Measurements from ENCODE around the gene GZMM.

GZMM gene

GRCh38 chr19:538641-539428 is 5.0 kb upstream of the GZMM start:
- DNase-seq (ENCODE audit: insufficient read length) (no peak), FAIRE-seq (no peak)
- no peak for TF ChIP-seq POLR2AphosphoS5 (IDR thresholded peaks at IDR 0.05; ENCODE audit: low read depth, low read length)

GRCh38 chr19:539429-540030 is 4.3 kb upstream of the GZMM start:
- no peak for FAIRE-seq
- DNase-seq (ENCODE audit: insufficient read length): no peak

GRCh38 chr19:540867-541637 is 2.8 kb upstream of the GZMM start:
- FAIRE-seq: no peak
- TF ChIP-seq POLR2AphosphoS5 (IDR thresholded peaks at IDR 0.05; ENCODE audit: low read depth, low read length): no peak
- no peak for TF ChIP-seq POLR2A (IDR thresholded peaks at IDR 0.05; ENCODE audit: low read depth, low read length)
- no peak for TF ChIP-seq TAF1 (IDR thresholded peaks at IDR 0.05; ENCODE audit: borderline replicate concordance, low read depth, low read length)

More at GRCh38 chr19:539429-540030, 4.3 kb upstream of the GZMM start:
- no peak for TF ChIP-seq TAF1 (IDR thresholded peaks at IDR 0.05; ENCODE audit: borderline replicate concordance, low read depth, low read length)
- no peak for TF ChIP-seq POLR2A (IDR thresholded peaks at IDR 0.05; ENCODE audit: low read depth, low read length)
- TF ChIP-seq POLR2AphosphoS5 (IDR thresholded peaks at IDR 0.05; ENCODE audit: low read depth, low read length): no peak

GRCh38 chr19:541699-542098 is 2.2 kb upstream of the GZMM start:
- FAIRE-seq (no peak), DNase-seq (ENCODE audit: insufficient read length) (no peak)
- TF ChIP-seq POLR2AphosphoS5 (IDR thresholded peaks at IDR 0.05; ENCODE audit: low read depth, low read length): no peak
- TF ChIP-seq TAF1 (IDR thresholded peaks at IDR 0.05; ENCODE audit: borderline replicate concordance, low read depth, low read length): no peak
- no peak for TF ChIP-seq POLR2A (IDR thresholded peaks at IDR 0.05; ENCODE audit: low read depth, low read length)

More at GRCh38 chr19:540867-541637, 2.8 kb upstream of the GZMM start:
- DNase-seq (ENCODE audit: insufficient read length): no peak

- TF ChIP-seq POLR2AphosphoS5 (IDR thresholded peaks at IDR 0.05; ENCODE audit: low read depth, low read length) (no peak), POLR2A (IDR thresholded peaks at IDR 0.05; ENCODE audit: low read depth, low read length) (no peak), TAF1 (IDR thresholded peaks at IDR 0.05; ENCODE audit: borderline replicate concordance, low read depth, low read length) (no peak)
- DNase-seq (ENCODE audit: insufficient read length): no peak
- FAIRE-seq: no peak
Measured at GRCh38 chr19:542173-542866, 1.5 kb upstream of the GZMM start.

- FAIRE-seq: no peak
- TF ChIP-seq POLR2AphosphoS5 (IDR thresholded peaks at IDR 0.05; ENCODE audit: low read depth, low read length): no peak
- no peak for TF ChIP-seq TAF1 (IDR thresholded peaks at IDR 0.05; ENCODE audit: borderline replicate concordance, low read depth, low read length)
- TF ChIP-seq POLR2A (IDR thresholded peaks at IDR 0.05; ENCODE audit: low read depth, low read length): no peak
Measured at GRCh38 chr19:547117-547516, 3.3 kb downstream of the GZMM start.

GRCh38 chr19:547836-548720 is 4.2 kb downstream of the GZMM start:
- DNase-seq (ENCODE audit: insufficient read length) (no peak), FAIRE-seq (no peak)
- TF ChIP-seq POLR2AphosphoS5 (IDR thresholded peaks at IDR 0.05; ENCODE audit: low read depth, low read length) (no peak), POLR2A (IDR thresholded peaks at IDR 0.05; ENCODE audit: low read depth, low read length) (no peak), TAF1 (IDR thresholded peaks at IDR 0.05; ENCODE audit: borderline replicate concordance, low read depth, low read length) (no peak)

More at GRCh38 chr19:547117-547516, 3.3 kb downstream of the GZMM start:
- DNase-seq (ENCODE audit: insufficient read length): no peak

GRCh38 chr19:548886-549830 is 5.3 kb downstream of the GZMM start:
- FAIRE-seq: no peak
- TF ChIP-seq POLR2A (IDR thresholded peaks at IDR 0.05; ENCODE audit: low read depth, low read length): no peak
- TF ChIP-seq POLR2AphosphoS5 (IDR thresholded peaks at IDR 0.05; ENCODE audit: low read depth, low read length): no peak
- TF ChIP-seq TAF1 (IDR thresholded peaks at IDR 0.05; ENCODE audit: borderline replicate concordance, low read depth, low read length): no peak
- no peak for DNase-seq (ENCODE audit: insufficient read length)

GRCh38 chr19:554817-555216 is 11.0 kb downstream of the GZMM start:
- no peak for TF ChIP-seq POLR2A (IDR thresholded peaks at IDR 0.05; ENCODE audit: low read depth, low read length)
- no peak for TF ChIP-seq POLR2AphosphoS5 (IDR thresholded peaks at IDR 0.05; ENCODE audit: low read depth, low read length)
- TF ChIP-seq TAF1 (IDR thresholded peaks at IDR 0.05; ENCODE audit: borderline replicate concordance, low read depth, low read length): no peak
- FAIRE-seq (no peak), DNase-seq (ENCODE audit: insufficient read length) (no peak)
